Endothelial cell of umbilical vein (primary cell): ENCODE measurements around the gene SIRT3. TPM values are rescaled to one million over a fixed set of nuclear protein-coding genes. Genes with fewer than 3 reads are reported as not detected.

Source experiments
- BruUV-seq: library from RNA; stranded (reverse); fragments of 400-500 nt; replicated peaks from 2 replicates; lab custom pipeline; 2021; lab: Mats Ljungman, UMichigan
- CTCF ChIA-PET: fragments of 300-600, 350-600 bp; sonication (Branson Sonifier 250); formaldehyde crosslinking; loops from one replicate; lab custom pipeline; 2021; ENCODE audit warnings: antibody characterized with exemption, inconsistent platforms; lab: Charles Lee
- POLR2A ChIA-PET: fragments of 300-600, 350-600 bp; sonication (Branson Sonifier 250); formaldehyde crosslinking; loops from one replicate; lab custom pipeline; 2021; ENCODE audit warnings: antibody characterized with exemption, inconsistent platforms; lab: Charles Lee
- DNase-seq: peaks from one replicate; pipeline ENCODE4 v3.0.0-alpha.2; 2011; ENCODE audit warnings: low read depth, low spot score
- FAIRE-seq: peaks from 2 replicates; lab custom pipeline; 2011; peaks lifted over from hg19 to GRCh38; lab: Jason Lieb, UNC
- H2AFZ ChIP-seq: 2 replicates; pipeline ENCODE4 v1.6.0; 2012; ENCODE audit warnings: low read depth, low read length, control low read depth, inconsistent platforms
- H3K27ac ChIP-seq: 2 replicates; pipeline ENCODE4 v1.5.1; 2011; ENCODE audit warnings: low read depth, mild to moderate bottlenecking, control low read depth, low read length, moderate library complexity; ENCODE audit not compliant: insufficient read depth
- H3K27me3 ChIP-seq, 2 experiments: 2 replicates each; pipeline versions ENCODE4 v1.6.0 to v1.6.1; 2011; ENCODE audit warnings: low read length in 2 of 2, mixed read lengths in 1 of 2; ENCODE audit not compliant: control insufficient read depth in 2 of 2, insufficient read depth in 2 of 2
- H3K36me3 ChIP-seq, 2 experiments: 2 replicates in 1 of 2; 3 replicates in 1 of 2; pipeline ENCODE4 v1.5.1; 2011; ENCODE audit warnings: low read length in 2 of 2, mild to moderate bottlenecking in 1 of 2, moderate library complexity in 1 of 2; ENCODE audit not compliant: control insufficient read depth in 2 of 2, insufficient read depth in 2 of 2; ENCODE audit errors: extremely low read depth in 1 of 2
- H3K4me1 ChIP-seq: 3 replicates; pipeline ENCODE4 v1.5.1; 2011; ENCODE audit warnings: mild to moderate bottlenecking, low read length; ENCODE audit not compliant: control insufficient read depth, insufficient read depth; ENCODE audit errors: extremely low read depth
- H3K4me2 ChIP-seq: 2 replicates; pipeline ENCODE4 v1.6.1; 2011; ENCODE audit warnings: low read length, control low read depth, mixed read lengths; ENCODE audit not compliant: insufficient read depth
- H3K4me3 ChIP-seq, 3 experiments: fragments of 200-600 bp in 1 of 3; sonication (generic), shearing (Covaris generic) in 1 of 3; replicated peaks in 1 of 3; 2 replicates each; pipeline ENCODE4 v1.5.1; 2011 to 2016; ENCODE audit warnings: control low read depth in 3 of 3, low read length in 3 of 3, mild to moderate bottlenecking in 2 of 3, inconsistent platforms in 1 of 3, low read depth in 1 of 3, moderate library complexity in 1 of 3; ENCODE audit not compliant: insufficient read depth in 1 of 3
- H3K79me2 ChIP-seq: 2 replicates; pipeline ENCODE4 v1.6.0; 2012; ENCODE audit warnings: low read length, inconsistent platforms; ENCODE audit not compliant: control insufficient read depth, insufficient read depth
- H3K9ac ChIP-seq: replicated peaks from 2 replicates; pipeline ENCODE3; 2011; ENCODE audit warnings: low read length, control low read depth; ENCODE audit not compliant: insufficient read depth; ENCODE audit errors: extremely low read depth
- H3K9me1 ChIP-seq: replicated peaks from 3 replicates; pipeline ENCODE4 v1.6.0; 2011; ENCODE audit warnings: mild to moderate bottlenecking, low read length; ENCODE audit not compliant: control insufficient read depth, insufficient read depth; ENCODE audit errors: extremely low read depth
- H3K9me3 ChIP-seq: replicated peaks from 2 replicates; pipeline ENCODE4 v1.5.1; 2012; ENCODE audit warnings: low read length, inconsistent platforms; ENCODE audit not compliant: control insufficient read depth, insufficient read depth
- H4K20me1 ChIP-seq: replicated peaks from 2 replicates; pipeline ENCODE3; 2011; ENCODE audit warnings: mild to moderate bottlenecking, low read length; ENCODE audit not compliant: control insufficient read depth, insufficient read depth; ENCODE audit errors: extremely low read depth
- CTCF ChIP-seq, 2 donors: IDR thresholded peaks; 1 replicate in 1 of 2; 2 replicates in 1 of 2; pipeline ENCODE4 v1.5.1; 2011; ENCODE audit warnings: low read length in 2 of 2, mild to moderate bottlenecking in 2 of 2, moderate library complexity in 2 of 2, control low read depth in 1 of 2, inconsistent platforms in 1 of 2, low read depth in 1 of 2; ENCODE audit not compliant: insufficient read depth in 1 of 2; ENCODE audit errors: extremely low read depth in 1 of 2
- EZH2 ChIP-seq: IDR thresholded peaks from 2 replicates; pipeline ENCODE4 v1.6.1; 2012; ENCODE audit warnings: borderline replicate concordance, low read depth, mild to moderate bottlenecking, moderate library complexity, low read length, inconsistent platforms; ENCODE audit not compliant: severe bottlenecking
- FOS ChIP-seq: IDR thresholded peaks from 2 replicates; pipeline ENCODE4 v1.6.1; 2011; ENCODE audit warnings: mild to moderate bottlenecking, low read length, moderate library complexity, borderline replicate concordance; ENCODE audit not compliant: insufficient read depth
- GATA2 ChIP-seq: IDR thresholded peaks from 2 replicates; pipeline ENCODE4 v1.7.0; 2011; ENCODE audit warnings: low read depth, mild to moderate bottlenecking, moderate library complexity, mixed read lengths, low read length; ENCODE audit not compliant: insufficient read length, insufficient read depth
- JUN ChIP-seq: IDR thresholded peaks from 2 replicates; pipeline ENCODE4 v1.6.1; 2011; ENCODE audit warnings: borderline replicate concordance, low read depth; ENCODE audit not compliant: insufficient read length, insufficient read depth
- MAX ChIP-seq: IDR thresholded peaks from 2 replicates; pipeline ENCODE4 v1.6.1; 2011; ENCODE audit not compliant: insufficient read depth, insufficient read length
- MYC ChIP-seq: IDR thresholded peaks from one replicate; pipeline ENCODE4 v1.6.1; 2011; ENCODE audit warnings: mild to moderate bottlenecking, low read depth, low read length
- POLR2A ChIP-seq: IDR thresholded peaks from 2 replicates; pipeline ENCODE4 v1.6.1; 2012; ENCODE audit warnings: low read depth, mild to moderate bottlenecking, control low read depth, low read length
- POLR2AphosphoS5 ChIP-seq: IDR thresholded peaks from 2 replicates; pipeline ENCODE4 v1.6.1; 2012; ENCODE audit warnings: low read depth, mild to moderate bottlenecking, control low read depth, low read length, moderate library complexity; ENCODE audit not compliant: insufficient read depth
- dilution Hi-C: fragments of 300-500 bp; cut with MboI; formaldehyde crosslinking; loops from one replicate; pipeline ENCODE4 v1.15.0; 2019; ENCODE audit warnings: low sequenced_read_pairs; ENCODE audit not compliant: extremely low pct_ligation_motif_present
- intact Hi-C: fragments of 100-400 bp; cut with micrococcal nuclease; formaldehyde crosslinking; loops from one replicate; pipeline ENCODE4 v1.10.0; 2022
- polyA plus RNA-seq, 4 experiments: library from polyadenylated mRNA; depleted of rRNA in 3 of 4; stranded (reverse) in 3 of 4; unstranded in 1 of 4; fragments of >200 nt; gene quantifications; 2 replicates each; pipeline versions ENCODE4 v1.2.1 to v1.2.3, GENCODE V29; 2011 to 2012; ENCODE audit warnings: missing spikeins in 1 of 4
- total RNA-seq: library from RNA; stranded (reverse); gene quantifications from 2 replicates; pipeline ENCODE4 v1.2.3, GENCODE V29; 2021

Gene SIRT3
- total and polyA plus RNA-seq, 2 donors (not counting 3 experiments of a cell fraction or from before 2014, with no cell fraction given), result 12.0 to 18.3 TPM

GRCh38 chr11:235609-235996, 539 bp downstream of the SIRT3 start:
- Histone ChIP-seq H3K9me3 (no peaks in the 10 kb centered on the region), H2AFZ (peak overlapping the region; percentile 67), H3K4me1 (peaks cover 16% of the 10 kb centered on the region), H3K9me1 (no peaks in the 10 kb centered on the region), H3K27ac (peak overlapping the region; percentile 6), H3K79me2 (peaks cover 35% of the 10 kb centered on the region), H3K4me3 (peak overlapping the region; percentile 5 to 84 (median 44)), H4K20me1 (no peaks in the 10 kb centered on the region), H3K36me3 (no peaks in the 10 kb centered on the region), H3K9ac (peak overlapping the region; percentile 19), H3K4me2 (peak overlapping the region; percentile 73), H3K27me3 (no peaks in the 10 kb centered on the region)
- dilution Hi-C loops, result no loop called here
- ChIA-PET CTCF (no interaction called here), POLR2A (no interaction called here)
- intact Hi-C loops, result loop anchor here (5.0 kb wide), 1 partner anchor 72 kb away; the partner anchor contains the start of gene IFITM2
- FAIRE-seq (peak; percentile 38), DNase-seq (no peak)
- TSS peak; percentile 69 for BruUV-seq
- TF ChIP-seq EZH2, result no peak
- no peak for TF ChIP-seq GATA2

- Histone ChIP-seq H3K79me2 (peaks cover 32% of the 10 kb centered on the region), H3K9ac (no peak overlapping the region), H3K9me3 (no peaks in the 10 kb centered on the region), H3K27ac (no peak overlapping the region), H3K9me1 (no peaks in the 10 kb centered on the region), H3K36me3 (peaks cover 0 to 2% of the 10 kb centered on the region in 2 experiments), H4K20me1 (no peaks in the 10 kb centered on the region), H3K4me3 (peak overlapping the region in 2 of 3 experiments; percentile 44 to 84), H3K4me1 (peaks cover 16% of the 10 kb centered on the region), H2AFZ (no peak overlapping the region), H3K27me3 (no peaks in the 10 kb centered on the region), H3K4me2 (peak overlapping the region; percentile 73)
- no peak for DNase-seq
- TF ChIP-seq EZH2, result no peak
- no peak for TF ChIP-seq JUN
- TF ChIP-seq POLR2AphosphoS5, result no peak
- TF ChIP-seq POLR2A, result no peak
- no peak for TF ChIP-seq MAX
- TF ChIP-seq FOS, result no peak
- no peak for TF ChIP-seq CTCF (IDR thresholded peaks at IDR 0.05; ENCODE audit: extremely low read depth in 1 of 2, insufficient read depth in 1 of 2, low read depth in 1 of 2, low read length in 2 of 2)
- TF ChIP-seq MYC, result no peak
- no peak for TF ChIP-seq GATA2
- POLR2A ChIA-PET, result no interaction called here
- peak; percentile 18 for FAIRE-seq
- dilution Hi-C loops, result no loop called here
- intact Hi-C loops, result loop anchor here (5.0 kb wide), 1 partner anchor 72 kb away; the partner anchor contains the start of gene IFITM2
- CTCF ChIA-PET, result no interaction called here
- no TSS peak for BruUV-seq
These were observed 962 bp downstream of the SIRT3 start for GRCh38 chr11:235180-235579.
